ENCODE results near the gene SLC30A4. TPM values are rescaled to one million over a fixed set of nuclear protein-coding genes. Genes with fewer than 3 reads are reported as not detected.
A peak's percentile ranks its signal among the peaks of the same experiment; 100 is the strongest.

SLC30A4 gene
- total RNA-seq, 6 donors from 2014 or later, result 1.4 to 7.3 (median 5.6) TPM

DNA sequence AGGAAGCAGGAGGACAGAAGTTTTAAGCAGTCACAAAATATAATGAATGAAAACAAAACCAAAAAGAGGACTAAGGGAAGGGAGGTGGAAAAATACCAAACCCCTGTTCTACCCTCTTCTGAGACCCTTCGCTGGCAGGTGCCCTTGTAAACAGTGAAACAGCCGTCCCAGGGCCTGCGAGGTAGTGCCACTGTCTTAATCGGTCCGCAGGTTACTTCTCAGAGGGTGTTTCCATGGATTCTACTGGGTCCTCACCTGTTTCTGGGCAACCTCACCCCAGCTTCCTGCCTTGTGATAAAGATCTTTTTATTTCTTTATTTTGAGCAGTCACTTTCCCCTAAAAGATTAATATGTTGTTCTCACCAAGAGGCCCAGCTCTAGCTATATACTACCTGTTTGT is 65.3 kb downstream of the SLC30A4 start:
- Histone ChIP-seq H3K4me3 (no peak overlapping the region), H3K36me3 (no peaks in the 10 kb centered on the region), H3K4me1 (peaks cover 19 to 35% (median 30%) of the 10 kb centered on the region in 4 donors), H3K27me3 (no peaks in the 10 kb centered on the region), H3K27ac (peak overlapping the region in 2 of 4 donors; percentile 58 to 86), H3K9me3 (no peaks in the 10 kb centered on the region)
- DNase-seq (no peak), ATAC-seq (ENCODE audit: low FRiP score in 2 of 2) (no peak)
- TF ChIP-seq POLR2A (IDR thresholded peaks at IDR 0.05) (no peak), EP300 (IDR thresholded peaks at IDR 0.05) (no peak), POLR2AphosphoS5 (IDR thresholded peaks at IDR 0.05) (no peak)
- TF ChIP-seq, protein P1, sequence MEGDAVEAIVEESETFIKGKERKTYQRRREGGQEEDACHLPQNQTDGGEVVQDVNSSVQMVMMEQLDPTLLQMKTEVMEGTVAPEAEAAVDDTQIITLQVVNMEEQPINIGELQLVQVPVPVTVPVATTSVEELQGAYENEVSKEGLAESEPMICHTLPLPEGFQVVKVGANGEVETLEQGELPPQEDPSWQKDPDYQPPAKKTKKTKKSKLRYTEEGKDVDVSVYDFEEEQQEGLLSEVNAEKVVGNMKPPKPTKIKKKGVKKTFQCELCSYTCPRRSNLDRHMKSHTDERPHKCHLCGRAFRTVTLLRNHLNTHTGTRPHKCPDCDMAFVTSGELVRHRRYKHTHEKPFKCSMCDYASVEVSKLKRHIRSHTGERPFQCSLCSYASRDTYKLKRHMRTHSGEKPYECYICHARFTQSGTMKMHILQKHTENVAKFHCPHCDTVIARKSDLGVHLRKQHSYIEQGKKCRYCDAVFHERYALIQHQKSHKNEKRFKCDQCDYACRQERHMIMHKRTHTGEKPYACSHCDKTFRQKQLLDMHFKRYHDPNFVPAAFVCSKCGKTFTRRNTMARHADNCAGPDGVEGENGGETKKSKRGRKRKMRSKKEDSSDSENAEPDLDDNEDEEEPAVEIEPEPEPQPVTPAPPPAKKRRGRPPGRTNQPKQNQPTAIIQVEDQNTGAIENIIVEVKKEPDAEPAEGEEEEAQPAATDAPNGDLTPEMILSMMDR (IDR thresholded peaks at IDR 0.05), result no peak
- 33 to 34% methylated on average over 5 of the region's 5 CpGs for WGBS, 2 donors

DNA sequence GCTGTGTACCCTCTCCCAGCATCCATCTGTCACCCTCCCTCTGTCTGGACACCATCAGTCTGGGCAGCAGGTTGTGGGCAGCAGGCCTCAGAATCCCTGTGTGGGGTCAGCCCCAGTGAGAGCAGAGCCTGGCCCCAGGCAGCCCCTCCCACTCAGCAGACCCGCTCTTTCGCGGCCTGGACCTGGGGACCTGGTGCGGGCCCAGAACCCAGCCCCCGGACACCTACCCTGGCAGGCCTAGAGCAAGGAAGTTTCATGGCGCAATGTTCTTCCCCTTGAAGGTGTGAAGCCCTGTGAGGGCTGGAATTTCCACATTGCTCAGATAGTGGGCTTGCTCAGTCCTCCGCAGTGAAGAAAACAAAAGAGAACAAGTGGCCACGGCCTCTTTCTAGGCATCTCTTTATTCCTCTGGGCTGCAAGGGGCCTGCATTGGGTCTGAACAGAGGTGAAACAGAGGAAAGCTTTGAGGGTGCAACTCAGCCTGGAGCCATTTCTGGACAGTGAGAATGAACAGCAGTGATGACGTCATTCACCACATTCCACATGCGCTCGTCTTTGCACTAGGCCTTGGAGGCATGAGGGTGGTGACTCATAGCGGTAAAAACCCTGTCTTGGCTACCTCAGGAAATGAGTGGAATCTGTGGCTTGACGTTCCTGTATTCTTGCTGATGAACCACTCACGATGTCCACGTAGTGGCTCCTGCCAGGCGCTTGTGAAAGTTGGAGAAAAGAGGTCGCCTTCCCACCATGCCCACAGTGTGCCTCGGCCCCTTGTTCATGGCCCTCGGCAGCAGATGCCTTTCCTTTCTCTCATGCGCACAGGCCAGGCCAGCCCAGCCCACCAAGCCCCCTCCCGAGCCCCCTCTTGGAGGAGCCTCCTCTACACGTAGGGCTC is 66.1 kb downstream of the SLC30A4 start:
- WGBS, 2 donors, result 47 to 56% methylated on average over 17 to 22 of the region's 22 CpGs
- Histone ChIP-seq H3K27ac (peak overlapping the region; percentile 53 to 86 (median 56)), H3K4me3 (no peak overlapping the region), H3K9me3 (no peaks in the 10 kb centered on the region), H3K36me3 (no peaks in the 10 kb centered on the region), H3K4me1 (peaks cover 19 to 35% (median 30%) of the 10 kb centered on the region in 4 donors), H3K27me3 (no peaks in the 10 kb centered on the region)
- TF ChIP-seq POLR2A (IDR thresholded peaks at IDR 0.05) (peak in 1 of 4 donors; percentile 34), EP300 (IDR thresholded peaks at IDR 0.05) (peak in 2 of 4 donors; percentile 29 to 73), POLR2AphosphoS5 (IDR thresholded peaks at IDR 0.05) (peak; percentile 68 to 74)
- TF ChIP-seq, protein P1 (IDR thresholded peaks at IDR 0.05), result no peak
- peak; percentile 53 to 89 for DNase-seq
- peak; percentile 70 to 87 for ATAC-seq (ENCODE audit: low FRiP score in 2 of 2)

DNA sequence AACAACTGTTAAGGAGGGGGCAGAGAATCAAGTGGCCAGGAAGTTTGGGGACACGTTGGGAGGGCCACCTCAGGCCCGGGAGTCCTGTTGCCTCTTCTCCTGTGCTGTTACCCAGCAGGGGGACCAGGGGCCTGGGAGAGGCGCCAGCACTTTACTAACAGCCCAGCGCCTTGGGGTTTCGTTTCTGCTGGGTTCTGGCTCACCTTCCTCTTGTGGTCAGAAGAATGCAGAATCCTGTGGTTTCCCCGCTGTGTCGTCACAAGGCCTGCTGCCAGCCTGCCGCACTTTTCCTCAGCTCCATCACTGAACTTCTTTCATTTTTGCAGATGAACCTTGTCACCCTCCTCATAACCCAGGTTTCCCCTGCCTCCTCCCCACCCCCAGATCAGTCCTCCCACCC is 67.7 kb downstream of the SLC30A4 start:
- H3K4me1 ChIP-seq, result peaks cover 19 to 39% (median 34%) of the 10 kb centered on the region in 4 donors
- H3K9me3 ChIP-seq, result no peaks in the 10 kb centered on the region
- no peaks in the 10 kb centered on the region for H3K27me3 ChIP-seq
- 36% methylated on average over 8 of the region's 8 CpGs for WGBS, 2 donors
- peak overlapping the region; percentile 49 to 83 (median 74) for H3K27ac ChIP-seq
- TF ChIP-seq, protein P1 (IDR thresholded peaks at IDR 0.05), result peak in 2 of 6 experiments; percentile 15 to 26
- TF ChIP-seq POLR2A (IDR thresholded peaks at IDR 0.05), result peak in 1 of 4 donors; percentile 39
- peak; percentile 41 to 64 for TF ChIP-seq POLR2AphosphoS5 (IDR thresholded peaks at IDR 0.05)
- TF ChIP-seq EP300 (IDR thresholded peaks at IDR 0.05), result peak in 1 of 4 donors; percentile 35
- ATAC-seq (ENCODE audit: low FRiP score in 2 of 2) (peak; percentile 75 to 78), DNase-seq (peak; percentile 61 to 94)
- no peaks in the 10 kb centered on the region for H3K36me3 ChIP-seq
- no peak overlapping the region for H3K4me3 ChIP-seq

DNA sequence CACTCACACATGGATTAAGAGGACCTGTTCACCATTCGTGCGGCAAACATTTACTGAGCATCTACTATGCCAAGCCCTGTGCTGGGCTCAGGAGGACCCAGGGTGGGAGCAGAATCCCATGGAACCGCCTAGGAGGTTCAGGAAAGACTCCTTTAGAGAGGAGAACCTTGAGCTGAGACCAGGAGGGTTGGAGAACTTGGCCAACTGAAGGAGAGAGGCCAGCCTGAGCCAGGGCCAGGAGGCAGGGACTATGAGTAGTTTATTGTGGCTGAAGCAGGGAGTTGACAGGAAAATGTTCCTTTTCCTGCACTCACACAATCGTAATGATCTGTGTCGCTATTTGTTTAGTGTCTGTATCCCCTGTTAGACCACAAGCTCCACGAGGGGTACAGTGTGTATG is 71.3 kb downstream of the SLC30A4 start:
- WGBS, 2 donors, result 76% methylated on average over 6 of the region's 6 CpGs
- DNase-seq (no peak), ATAC-seq (ENCODE audit: low FRiP score in 2 of 2) (no peak)
- TF ChIP-seq POLR2AphosphoS5 (IDR thresholded peaks at IDR 0.05) (no peak), POLR2A (IDR thresholded peaks at IDR 0.05) (no peak), EP300 (IDR thresholded peaks at IDR 0.05) (no peak)
- TF ChIP-seq, protein P1 (IDR thresholded peaks at IDR 0.05), result no peak
- Histone ChIP-seq H3K36me3 (no peaks in the 10 kb centered on the region), H3K27ac (peak overlapping the region in 2 of 4 donors; percentile 41 to 69), H3K9me3 (no peaks in the 10 kb centered on the region), H3K4me3 (peak overlapping the region in 1 of 4 donors; percentile 32), H3K27me3 (no peaks in the 10 kb centered on the region), H3K4me1 (peaks cover 19 to 40% (median 26%) of the 10 kb centered on the region in 4 donors)
